K562 (cell line): ENCODE measurements around the gene NDUFAF2.
"Not testable (repeated sequence)": the region's sequence is repeated elsewhere in the genome, so short reads cannot be mapped to it uniquely, and the experiment has no call there.

Experiments
- CTCF ChIP-seq, 3 experiments: IDR thresholded peaks in 2 of 3; conservative IDR thresholded peaks in 1 of 3; 2 replicates each; pipeline ENCODE4 v1.5.1; 2011 to 2012; ENCODE audit warnings: low read length in 3 of 3, mild to moderate bottlenecking in 3 of 3, control low read depth in 2 of 3, improper control_type of control experiment in 1 of 3, inconsistent platforms in 1 of 3, low read depth in 1 of 3, mixed read lengths in 1 of 3, moderate library complexity in 1 of 3; ENCODE audit not compliant: insufficient read depth in 2 of 3
- FOXK2 ChIP-seq, 2 experiments: fragments of 450-650 bp; IDR thresholded peaks in 1 of 2; conservative IDR thresholded peaks in 1 of 2; 2 replicates each; pipeline ENCODE4 v1.6.1; 2016; ENCODE audit warnings: low read depth in 2 of 2, mild to moderate bottlenecking in 1 of 2
- JUND ChIP-seq, 2 experiments: IDR thresholded peaks; 2 replicates in 1 of 2; 3 replicates in 1 of 2; pipeline ENCODE4 v1.6.1; 2011; ENCODE audit warnings: borderline replicate concordance in 2 of 2, low read depth in 2 of 2, low read length in 2 of 2, improper control_type of control experiment in 1 of 2, missing biosample characterization in 1 of 2, missing genetic modification characterization in 1 of 2, missing genetic modification reagents in 1 of 2
- RFX5 ChIP-seq: IDR thresholded peaks from 2 replicates; pipeline ENCODE4 v1.6.1; 2011; ENCODE audit warnings: low read depth, mild to moderate bottlenecking, improper control_type of control experiment, low read length
- RNF2 ChIP-seq: sonication (generic); IDR thresholded peaks from 2 replicates; pipeline ENCODE4 v1.6.1; 2016
- ZNF184 ChIP-seq: sonication (generic); formaldehyde crosslinking; IDR thresholded peaks from 2 replicates; pipeline ENCODE4 v1.5.0; 2020; ENCODE audit warnings: missing genetic modification reagents
- TF ChIP-seq, protein P1 (sequence below): fragments of 450-650 bp; IDR thresholded peaks from 2 replicates; pipeline ENCODE4 v1.6.1; 2016; ENCODE audit warnings: mild to moderate bottlenecking

DNA sequence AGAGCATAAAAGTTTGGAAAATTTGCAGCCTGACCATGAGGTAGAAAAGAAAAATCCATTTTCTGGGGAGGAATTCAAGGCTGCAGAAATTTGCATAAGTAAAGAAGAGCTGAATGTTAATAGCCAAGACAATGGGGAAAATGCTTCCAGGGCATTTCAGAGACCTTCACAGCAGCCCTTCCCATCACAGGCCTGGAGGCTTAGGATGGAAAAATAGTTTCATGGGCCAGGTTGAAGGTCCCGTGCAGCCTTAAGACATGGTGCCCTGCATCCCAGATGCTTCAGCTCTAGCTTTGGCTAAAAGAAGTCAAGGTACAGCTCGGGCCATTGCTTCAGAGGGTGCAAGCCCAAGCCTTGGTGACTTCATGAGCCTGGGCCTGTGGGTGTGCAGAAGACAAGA is 242.8 kb downstream of the NDUFAF2 start:
- TF ChIP-seq, protein P1, sequence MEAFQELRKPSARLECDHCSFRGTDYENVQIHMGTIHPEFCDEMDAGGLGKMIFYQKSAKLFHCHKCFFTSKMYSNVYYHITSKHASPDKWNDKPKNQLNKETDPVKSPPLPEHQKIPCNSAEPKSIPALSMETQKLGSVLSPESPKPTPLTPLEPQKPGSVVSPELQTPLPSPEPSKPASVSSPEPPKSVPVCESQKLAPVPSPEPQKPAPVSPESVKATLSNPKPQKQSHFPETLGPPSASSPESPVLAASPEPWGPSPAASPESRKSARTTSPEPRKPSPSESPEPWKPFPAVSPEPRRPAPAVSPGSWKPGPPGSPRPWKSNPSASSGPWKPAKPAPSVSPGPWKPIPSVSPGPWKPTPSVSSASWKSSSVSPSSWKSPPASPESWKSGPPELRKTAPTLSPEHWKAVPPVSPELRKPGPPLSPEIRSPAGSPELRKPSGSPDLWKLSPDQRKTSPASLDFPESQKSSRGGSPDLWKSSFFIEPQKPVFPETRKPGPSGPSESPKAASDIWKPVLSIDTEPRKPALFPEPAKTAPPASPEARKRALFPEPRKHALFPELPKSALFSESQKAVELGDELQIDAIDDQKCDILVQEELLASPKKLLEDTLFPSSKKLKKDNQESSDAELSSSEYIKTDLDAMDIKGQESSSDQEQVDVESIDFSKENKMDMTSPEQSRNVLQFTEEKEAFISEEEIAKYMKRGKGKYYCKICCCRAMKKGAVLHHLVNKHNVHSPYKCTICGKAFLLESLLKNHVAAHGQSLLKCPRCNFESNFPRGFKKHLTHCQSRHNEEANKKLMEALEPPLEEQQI, result not testable (repeated sequence)
- TF ChIP-seq JUND (IDR thresholded peaks at IDR 0.05; ENCODE audit: borderline replicate concordance, low read depth, low read length); JUND (tag; IDR thresholded peaks at IDR 0.05; ENCODE audit: borderline replicate concordance, low read depth, low read length); RFX5; ZNF184; RNF2; CTCF (IDR thresholded peaks at IDR 0.05 in 2 of 3, conservative IDR thresholded peaks at IDR 0.05 in 1 of 3; ENCODE audit: insufficient read depth in 2 of 3, low read depth in 1 of 3, low read length in 3 of 3); FOXK2 (conservative IDR thresholded peaks at IDR 0.05 in 1 of 2, IDR thresholded peaks at IDR 0.05 in 1 of 2; ENCODE audit: low read depth in 2 of 2): not testable (repeated sequence)
